ENCODE data around the gene VTN. TPM values are rescaled to one million over a fixed set of nuclear protein-coding genes. Genes with fewer than 3 reads are reported as not detected.

Gene VTN
- total and polyA plus RNA-seq, 2 donors (not counting 3 experiments of a cell fraction or from before 2014, with no cell fraction given), result 1.1 TPM; not detected in 1

DNA sequence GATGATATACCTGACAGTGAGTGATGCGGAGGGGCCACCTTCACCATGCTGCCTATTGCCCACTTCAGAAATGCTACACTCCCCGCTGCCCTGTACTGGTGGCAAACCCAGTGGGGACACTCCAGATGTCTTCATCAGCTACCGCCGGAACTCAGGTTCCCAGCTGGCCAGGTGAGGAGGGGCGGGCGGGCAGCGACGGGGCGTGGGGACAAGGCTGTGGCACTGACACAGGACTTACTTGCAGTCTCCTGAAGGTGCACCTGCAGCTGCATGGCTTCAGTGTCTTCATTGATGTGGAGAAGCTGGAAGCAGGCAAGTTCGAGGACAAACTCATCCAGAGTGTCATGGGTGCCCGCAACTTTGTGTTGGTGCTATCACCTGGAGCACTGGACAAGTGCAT, 18.0 kb upstream of the VTN start:
- DNase-seq (ENCODE audit: low read depth, low spot score) (no peak), FAIRE-seq (no peak)
- no peaks in the 10 kb centered on the region for H4K20me1 ChIP-seq (replicated peaks; ENCODE audit: control insufficient read depth, extremely low read depth, insufficient read depth, low read length)
- H3K9me3 ChIP-seq (replicated peaks; ENCODE audit: control insufficient read depth, insufficient read depth, low read length), result no peaks in the 10 kb centered on the region
- no peak for TF ChIP-seq GATA2 (IDR thresholded peaks at IDR 0.05; ENCODE audit: insufficient read depth, insufficient read length, low read depth, low read length)
- no peak for TF ChIP-seq JUN (IDR thresholded peaks at IDR 0.05; ENCODE audit: borderline replicate concordance, insufficient read depth, insufficient read length, low read depth)
- TF ChIP-seq POLR2A (IDR thresholded peaks at IDR 0.05; ENCODE audit: low read depth, low read length), result no peak
- TF ChIP-seq, protein P1, sequence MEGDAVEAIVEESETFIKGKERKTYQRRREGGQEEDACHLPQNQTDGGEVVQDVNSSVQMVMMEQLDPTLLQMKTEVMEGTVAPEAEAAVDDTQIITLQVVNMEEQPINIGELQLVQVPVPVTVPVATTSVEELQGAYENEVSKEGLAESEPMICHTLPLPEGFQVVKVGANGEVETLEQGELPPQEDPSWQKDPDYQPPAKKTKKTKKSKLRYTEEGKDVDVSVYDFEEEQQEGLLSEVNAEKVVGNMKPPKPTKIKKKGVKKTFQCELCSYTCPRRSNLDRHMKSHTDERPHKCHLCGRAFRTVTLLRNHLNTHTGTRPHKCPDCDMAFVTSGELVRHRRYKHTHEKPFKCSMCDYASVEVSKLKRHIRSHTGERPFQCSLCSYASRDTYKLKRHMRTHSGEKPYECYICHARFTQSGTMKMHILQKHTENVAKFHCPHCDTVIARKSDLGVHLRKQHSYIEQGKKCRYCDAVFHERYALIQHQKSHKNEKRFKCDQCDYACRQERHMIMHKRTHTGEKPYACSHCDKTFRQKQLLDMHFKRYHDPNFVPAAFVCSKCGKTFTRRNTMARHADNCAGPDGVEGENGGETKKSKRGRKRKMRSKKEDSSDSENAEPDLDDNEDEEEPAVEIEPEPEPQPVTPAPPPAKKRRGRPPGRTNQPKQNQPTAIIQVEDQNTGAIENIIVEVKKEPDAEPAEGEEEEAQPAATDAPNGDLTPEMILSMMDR (IDR thresholded peaks at IDR 0.05; ENCODE audit: extremely low read depth in 1 of 2, insufficient read depth in 1 of 2, low read depth in 1 of 2, low read length in 2 of 2), result no peak
- TF ChIP-seq, protein P2, sequence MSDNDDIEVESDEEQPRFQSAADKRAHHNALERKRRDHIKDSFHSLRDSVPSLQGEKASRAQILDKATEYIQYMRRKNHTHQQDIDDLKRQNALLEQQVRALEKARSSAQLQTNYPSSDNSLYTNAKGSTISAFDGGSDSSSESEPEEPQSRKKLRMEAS (IDR thresholded peaks at IDR 0.05; ENCODE audit: insufficient read depth, insufficient read length), result no peak
- TF ChIP-seq EZH2 (IDR thresholded peaks at IDR 0.05; ENCODE audit: borderline replicate concordance, low read depth, low read length, severe bottlenecking), result no peak
- H3K4me2 ChIP-seq (ENCODE audit: insufficient read depth, low read length), result no peak overlapping the region
- intact Hi-C loops (cut with micrococcal nuclease), result no loop called here
- no peak overlapping the region for H3K9ac ChIP-seq (replicated peaks; ENCODE audit: extremely low read depth, insufficient read depth, low read length)
- no peak overlapping the region for H3K4me3 ChIP-seq (replicated peaks in 1 of 3; ENCODE audit: insufficient read depth in 1 of 3, low read depth in 1 of 3, low read length in 3 of 3)
- ChIA-PET CTCF (interaction anchor here (1.5 kb wide), 1 partner anchor 28 kb away, joined by 7 read pairs; no protein-coding TSS in a partner anchor), POLR2A (interaction anchor here (0.6 kb wide), 1 partner anchor 8 kb away, joined by 3 read pairs; no protein-coding TSS in a partner anchor)
- peaks cover 4 to 12% of the 10 kb centered on the region in 2 experiments for H3K27me3 ChIP-seq (ENCODE audit: control insufficient read depth in 2 of 2, insufficient read depth in 2 of 2, low read length in 2 of 2)
- no peaks in the 10 kb centered on the region for H3K79me2 ChIP-seq (ENCODE audit: control insufficient read depth, insufficient read depth, low read length)
- peaks cover 3% of the 10 kb centered on the region for H3K4me1 ChIP-seq (ENCODE audit: control insufficient read depth, extremely low read depth, insufficient read depth, low read length)
- H3K27ac ChIP-seq (ENCODE audit: insufficient read depth, low read depth, low read length), result no peak overlapping the region
- no peaks in the 10 kb centered on the region for H3K9me1 ChIP-seq (replicated peaks; ENCODE audit: control insufficient read depth, extremely low read depth, insufficient read depth, low read length)
- dilution Hi-C loops (cut with MboI; ENCODE audit: extremely low pct_ligation_motif_present, low sequenced_read_pairs), result no loop called here
- no TSS peak for BruUV-seq (replicated peaks)
- peaks cover 0 to 2% of the 10 kb centered on the region in 2 experiments for H3K36me3 ChIP-seq (ENCODE audit: control insufficient read depth in 2 of 2, extremely low read depth in 1 of 2, insufficient read depth in 2 of 2, low read length in 2 of 2)
- no peak overlapping the region for H2AFZ ChIP-seq (ENCODE audit: low read depth, low read length)

Measured in endothelial cell of umbilical vein (primary cell).